Measurements from ENCODE around the gene HEMGN.

Gene HEMGN

DNA sequence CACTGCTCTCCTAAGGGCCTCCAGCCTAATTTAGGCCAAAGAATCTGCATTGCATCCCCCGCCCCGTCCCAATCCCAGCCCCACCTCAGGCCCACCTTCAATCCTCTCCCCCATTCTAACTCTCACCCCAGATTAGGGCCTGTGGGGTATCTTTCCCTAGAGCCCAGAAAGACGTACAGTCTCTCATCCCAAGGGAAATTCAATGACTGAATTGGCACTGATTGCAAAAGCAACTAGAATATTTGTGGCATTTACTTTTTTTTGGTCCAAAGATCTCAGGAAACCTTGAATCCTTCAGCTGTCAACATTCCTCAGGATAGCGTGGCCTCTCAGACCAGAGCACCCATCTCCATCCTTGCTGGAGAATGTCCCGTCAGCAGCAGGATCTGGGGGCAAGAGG, 46.2 kb downstream of the HEMGN start:
- DNase-seq, result no peak

GRCh38 chr9:97889941-97890887, 47.8 kb downstream of the HEMGN start:
- DNase-seq, result no peak

DNA sequence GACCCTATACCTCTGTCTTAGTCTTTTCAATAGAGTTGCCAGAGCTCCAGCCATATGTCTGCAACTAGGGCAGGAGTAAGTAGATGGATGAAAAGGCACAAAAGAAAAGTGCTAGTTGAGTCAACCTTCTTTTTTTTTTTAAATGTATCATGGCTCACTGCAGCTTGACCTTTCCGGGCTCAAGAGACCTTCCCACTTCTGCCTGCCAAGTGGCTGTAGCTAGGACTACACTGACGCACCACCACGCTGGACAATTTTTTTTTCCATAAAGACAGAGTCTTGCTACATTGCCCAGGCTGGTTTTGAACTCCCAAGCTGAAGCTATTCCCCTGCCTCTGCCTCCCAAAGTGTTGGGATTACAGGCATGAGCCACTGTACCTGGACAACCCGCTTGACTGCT, 57.6 kb downstream of the HEMGN start:
- no peak for DNase-seq

Data from fibroblast of skin of right biceps (primary cell).